RCC 7860 (cell line): ENCODE measurements around the gene OVOL1.

Experiments
- DNase-seq: peaks from one replicate; pipeline ENCODE4 v3.0.0-alpha.2; 2015; ENCODE audit warnings: low spot score
- FAIRE-seq: peaks from 2 replicates; lab custom pipeline; 2012; peaks lifted over from hg19 to GRCh38; lab: Jason Lieb, UNC

OVOL1 gene

GRCh38 chr11:65790902-65791650, 4.2 kb downstream of the OVOL1 start:
- DNase-seq (no peak), FAIRE-seq (no peak)

- no peak for FAIRE-seq
- DNase-seq: no peak
These were observed 4.9 kb downstream of the OVOL1 start for GRCh38 chr11:65791719-65792213.

- no peak for FAIRE-seq
- no peak for DNase-seq
These were observed 5.6 kb downstream of the OVOL1 start for GRCh38 chr11:65792456-65792855.

GRCh38 chr11:65793144-65793581, 6.3 kb downstream of the OVOL1 start:
- DNase-seq (no peak), FAIRE-seq (no peak)

- DNase-seq: no peak
- no peak for FAIRE-seq
These were observed 7.0 kb downstream of the OVOL1 start for GRCh38 chr11:65793625-65794400.

- FAIRE-seq: no peak
- DNase-seq: no peak
These were observed 8.0 kb downstream of the OVOL1 start for GRCh38 chr11:65794570-65795510.

- FAIRE-seq (no peak), DNase-seq (no peak)
These were observed 10.1 kb downstream of the OVOL1 start for GRCh38 chr11:65796726-65797601.

GRCh38 chr11:65797711-65798110, 10.8 kb downstream of the OVOL1 start:
- DNase-seq (no peak), FAIRE-seq (no peak)

- DNase-seq (no peak), FAIRE-seq (no peak)
These were observed 12.0 kb downstream of the OVOL1 start for GRCh38 chr11:65798882-65799281.

GRCh38 chr11:65801153-65801987, 14.5 kb downstream of the OVOL1 start:
- DNase-seq (no peak), FAIRE-seq (no peak)

- FAIRE-seq (no peak), DNase-seq (no peak)
These were observed 16.0 kb downstream of the OVOL1 start for GRCh38 chr11:65802841-65803240.

GRCh38 chr11:65803797-65804492, 17.1 kb downstream of the OVOL1 start:
- FAIRE-seq (no peak), DNase-seq (no peak)

GRCh38 chr11:65806979-65807378, 20.1 kb downstream of the OVOL1 start:
- DNase-seq (no peak), FAIRE-seq (no peak)

GRCh38 chr11:65808744-65809341, 22.0 kb downstream of the OVOL1 start:
- FAIRE-seq (no peak), DNase-seq (no peak)

- FAIRE-seq (no peak), DNase-seq (no peak)
These were observed 22.6 kb downstream of the OVOL1 start for GRCh38 chr11:65809496-65809895.

- DNase-seq (no peak), FAIRE-seq (no peak)
These were observed 23.4 kb downstream of the OVOL1 start for GRCh38 chr11:65810046-65810868.

GRCh38 chr11:65811764-65812475, 25.1 kb downstream of the OVOL1 start:
- FAIRE-seq (no peak), DNase-seq (no peak)
